GM12872 (cell line): ENCODE results near the gene MAG.

Experiments
- CTCF ChIP-seq: IDR thresholded peaks from 3 replicates; pipeline ENCODE4 v1.5.1; 2011; ENCODE audit warnings: low read depth, mild to moderate bottlenecking, low read length, moderate library complexity; ENCODE audit not compliant: insufficient read depth

MAG gene

GRCh38 chr19:35271546-35271945 lies 20.4 kb upstream of the MAG start:
- TF ChIP-seq CTCF: no peak

- no peak for TF ChIP-seq CTCF
Observed at GRCh38 chr19:35272122-35272719, 19.7 kb upstream of the MAG start.

GRCh38 chr19:35272954-35273649 lies 18.9 kb upstream of the MAG start:
- TF ChIP-seq CTCF: no peak

GRCh38 chr19:35273686-35274259 lies 18.2 kb upstream of the MAG start:
- TF ChIP-seq CTCF: no peak

GRCh38 chr19:35274323-35274722 lies 17.6 kb upstream of the MAG start:
- no peak for TF ChIP-seq CTCF

- TF ChIP-seq CTCF: no peak
Observed at GRCh38 chr19:35276706-35277281, 15.2 kb upstream of the MAG start.

GRCh38 chr19:35278578-35279284 lies 13.2 kb upstream of the MAG start:
- TF ChIP-seq CTCF: no peak
